SKM-1 (cell line): ENCODE measurements around the gene GABRB2.
A peak's percentile ranks its signal among the peaks of the same experiment; 100 is the strongest.
"Not testable (repeated sequence)": the region's sequence is repeated elsewhere in the genome, so short reads cannot be mapped to it uniquely, and the experiment has no call there.

ENCODE experiments used
- DNase-seq: peaks from one replicate; lab custom pipeline; 2025; ENCODE audit not compliant: unreplicated experiment; lab: John Stamatoyannopoulos, UW

Gene GABRB2

DNA sequence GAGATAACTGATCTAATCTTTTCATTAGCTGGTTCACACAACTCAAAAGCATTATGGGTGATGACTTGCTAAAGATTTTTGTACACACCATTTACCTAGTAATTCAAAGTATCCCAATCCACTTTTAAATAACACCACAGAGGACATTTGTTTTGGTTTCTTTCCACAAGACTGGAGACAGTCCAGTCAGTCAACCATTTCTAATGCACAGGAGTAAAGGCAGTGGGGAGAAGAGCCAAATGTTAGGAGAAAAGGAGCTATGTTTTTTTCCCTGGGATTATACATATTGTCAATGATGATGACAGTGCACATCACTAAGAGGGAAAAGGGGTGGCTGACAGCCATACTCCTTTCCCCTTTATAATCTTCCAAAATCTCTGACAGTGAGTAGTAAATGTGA lies 240.9 kb downstream of the GABRB2 start:
- DNase-seq, result no peak

- no peak for DNase-seq
These were observed 244.0 kb downstream of the GABRB2 start for GRCh38 chr5:161302559-161302958.

DNA sequence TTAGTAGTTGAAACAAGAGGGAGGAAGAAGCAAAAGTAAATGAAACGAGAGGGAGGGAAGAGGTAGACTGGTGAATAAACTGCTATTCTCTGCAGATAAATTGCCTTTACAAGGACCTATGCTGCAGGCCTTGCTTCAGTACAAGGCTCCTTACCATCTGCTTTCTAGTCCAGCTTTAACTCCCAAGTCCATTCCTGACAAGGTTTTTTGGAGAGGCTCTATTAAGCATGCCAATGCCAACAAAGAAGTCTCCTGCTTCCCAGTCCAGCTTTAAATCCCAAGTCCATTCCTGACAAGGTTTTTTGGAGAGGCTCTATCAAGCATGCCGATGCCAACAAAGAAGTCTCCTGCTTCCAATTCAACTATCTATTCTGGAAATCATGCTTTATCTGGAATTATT lies 244.9 kb downstream of the GABRB2 start:
- no peak for DNase-seq

- peak; percentile 5 for DNase-seq
These were observed 247.5 kb downstream of the GABRB2 start for GRCh38 chr5:161299053-161299452.

DNA sequence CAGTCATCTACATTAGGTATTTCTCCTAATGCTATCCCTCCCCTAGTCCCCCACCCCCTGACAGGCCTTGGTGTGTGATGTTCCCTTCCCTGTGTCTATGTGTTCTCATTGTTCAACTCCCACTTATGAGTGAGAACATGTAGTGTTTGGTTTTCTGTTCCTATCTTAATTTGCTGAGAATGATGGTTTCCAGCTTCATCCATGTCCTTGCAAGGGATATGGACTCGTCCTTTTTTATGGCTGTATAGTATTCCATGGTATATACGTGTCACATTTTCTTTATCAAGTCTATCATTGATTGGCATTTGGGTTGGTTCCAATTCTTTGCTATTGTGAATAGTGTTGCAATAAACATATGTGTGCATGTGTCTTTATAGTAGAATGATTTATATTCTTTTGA lies 249.1 kb downstream of the GABRB2 start:
- DNase-seq, result not testable (repeated sequence)

DNA sequence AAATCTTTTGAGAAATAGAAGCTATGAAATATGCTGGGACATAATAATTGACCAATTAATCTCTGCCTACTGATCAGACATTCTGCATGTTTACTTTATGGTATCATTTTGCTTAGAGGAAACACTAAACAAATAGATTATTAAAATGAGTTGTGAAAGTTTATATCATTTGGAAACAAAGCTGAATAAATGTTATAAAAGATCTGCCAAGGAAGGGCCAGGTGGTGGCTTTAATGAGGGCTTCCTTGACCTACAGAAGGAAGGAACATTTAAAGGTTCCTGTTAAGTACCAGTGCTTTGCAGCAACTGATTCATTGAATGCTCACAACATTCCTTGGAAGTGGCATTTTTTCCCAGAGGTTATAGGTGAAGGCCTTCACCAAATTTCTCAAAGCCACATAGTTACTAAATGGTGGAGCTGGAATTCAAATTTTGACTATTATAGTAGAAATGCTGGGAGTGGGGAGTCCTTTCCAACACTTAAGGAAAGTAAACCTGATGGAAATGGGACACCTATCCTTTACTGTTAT lies 250.7 kb downstream of the GABRB2 start:
- DNase-seq, result no peak

DNA sequence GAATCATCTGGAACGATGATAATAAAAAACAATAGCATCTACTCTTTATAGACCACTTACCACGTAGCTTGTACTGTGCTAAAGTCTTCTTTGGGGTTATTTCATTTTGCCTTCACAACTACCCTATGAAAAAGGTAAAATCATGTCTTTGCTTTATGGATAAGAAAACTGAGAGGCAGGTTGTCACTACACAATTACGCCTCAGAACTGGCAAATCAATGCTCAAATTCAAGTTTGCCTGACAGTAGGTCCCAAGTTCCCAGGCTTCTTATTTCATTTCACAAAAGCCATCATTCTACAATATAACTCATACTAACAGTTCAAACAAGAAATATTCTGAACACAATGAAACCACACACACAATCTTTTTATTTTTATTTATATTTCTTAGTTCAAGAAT lies 258.5 kb downstream of the GABRB2 start:
- DNase-seq, result no peak

DNA sequence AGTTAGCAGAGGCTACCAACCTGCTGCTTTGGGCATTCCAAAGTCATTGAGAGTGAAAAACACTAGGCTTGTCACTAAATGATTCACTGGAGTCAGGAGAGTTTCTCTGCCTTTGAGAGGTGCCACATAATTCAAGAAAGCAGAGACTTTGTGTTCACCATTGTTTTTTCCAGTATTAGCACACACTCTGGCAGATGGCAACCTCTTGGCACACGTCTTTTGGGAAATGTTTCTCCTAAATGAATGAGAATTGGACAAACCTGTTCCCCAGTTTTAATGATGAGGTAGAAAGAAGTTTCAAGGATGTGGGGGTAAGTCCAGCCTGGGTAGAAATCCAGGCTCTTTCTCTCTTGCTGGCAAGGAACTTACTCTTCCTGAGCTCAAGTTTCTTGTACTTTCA lies 259.1 kb downstream of the GABRB2 start:
- no peak for DNase-seq

DNA sequence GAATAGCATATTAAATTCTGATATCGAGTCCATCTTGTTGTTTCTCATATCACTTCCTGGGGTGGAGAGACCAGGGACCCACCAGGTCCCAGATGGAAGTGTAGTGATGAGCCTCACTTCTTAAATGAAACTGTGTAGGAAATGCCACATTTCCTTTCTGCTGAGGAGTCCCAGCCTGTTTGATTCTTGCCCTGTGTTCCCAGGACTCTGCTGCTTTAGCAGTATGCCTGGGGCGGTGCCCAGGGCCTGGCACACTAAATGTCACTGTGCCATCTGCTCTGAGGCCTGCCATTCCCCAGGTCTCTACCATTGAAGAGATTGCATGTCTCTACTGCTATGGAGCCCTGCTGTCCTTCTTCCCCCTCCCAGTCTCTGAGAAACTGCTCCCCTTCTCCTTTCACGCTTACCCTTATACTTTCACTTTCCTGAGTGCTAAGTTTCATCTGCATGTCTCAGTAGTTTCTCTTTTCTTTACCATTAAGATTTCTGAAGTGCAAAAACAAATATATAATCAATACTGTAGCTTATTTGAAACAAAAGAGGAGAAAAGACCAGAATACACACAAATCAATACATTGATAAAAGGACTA lies 260.4 kb downstream of the GABRB2 start:
- DNase-seq, result no peak

GRCh38 chr5:161284445-161284844 lies 262.1 kb downstream of the GABRB2 start:
- no peak for DNase-seq

DNA sequence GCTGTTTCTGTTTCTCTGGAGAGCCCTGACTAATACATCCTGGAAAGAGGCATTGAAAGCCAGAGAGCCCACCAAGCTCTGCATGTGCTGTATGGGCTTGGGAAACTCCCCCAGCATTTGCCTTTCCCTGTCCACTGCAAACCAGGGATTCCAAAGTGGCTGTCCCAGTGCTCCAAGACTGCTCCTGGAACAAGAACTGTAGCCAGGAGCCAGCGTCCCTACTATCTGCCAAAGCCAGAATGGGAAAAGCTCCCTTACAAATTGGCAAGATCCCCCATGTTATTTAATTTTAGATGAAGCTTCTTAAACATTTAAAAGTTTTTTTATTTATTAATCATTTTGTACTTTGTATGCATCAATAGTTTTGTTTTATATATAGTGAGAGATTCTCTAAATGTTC lies 263.2 kb downstream of the GABRB2 start:
- DNase-seq, result no peak

DNA sequence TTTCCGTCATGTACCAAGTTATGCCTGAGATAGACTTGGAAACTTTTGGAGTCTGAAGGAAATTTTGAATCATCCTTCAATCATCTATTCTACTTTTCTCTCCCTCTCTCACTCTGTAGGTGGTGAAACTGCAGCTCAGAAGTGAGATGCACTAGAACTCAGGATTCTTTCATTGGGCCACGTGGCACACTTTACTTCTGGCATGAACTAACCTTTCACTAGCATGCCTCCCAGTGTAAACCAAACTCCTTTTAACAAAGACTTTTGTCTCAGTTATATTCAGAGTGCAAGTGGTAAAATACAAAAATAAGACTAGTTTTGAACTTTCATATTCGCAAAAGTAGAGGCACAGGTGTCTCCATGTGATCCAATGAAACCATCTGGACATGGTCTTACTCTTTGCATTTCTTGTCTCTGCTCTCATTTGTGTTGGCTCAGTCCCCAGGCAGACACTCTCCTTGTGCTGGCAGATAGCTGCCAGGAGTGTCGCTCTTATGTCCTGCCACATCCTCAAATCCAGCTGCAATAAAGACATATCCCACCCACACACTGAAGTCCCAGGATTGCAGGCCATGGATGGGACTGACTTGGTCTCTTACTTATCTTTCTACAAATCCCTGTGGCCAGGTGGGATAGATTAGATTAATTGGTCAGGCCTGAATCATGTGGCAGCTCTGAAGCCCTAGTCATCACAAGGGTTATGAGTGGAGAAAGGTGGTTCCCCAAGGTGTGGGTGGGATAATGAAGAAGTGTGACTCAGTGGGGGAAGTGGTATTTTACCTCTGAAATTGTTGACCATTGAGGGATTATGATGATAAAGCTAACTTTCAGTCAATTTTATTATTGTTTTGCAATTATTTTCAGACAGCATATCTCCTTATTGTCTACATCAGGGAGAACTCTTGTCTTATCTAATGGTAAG lies 267.5 kb downstream of the GABRB2 start:
- no peak for DNase-seq

GRCh38 chr5:161277011-161277410 lies 269.5 kb downstream of the GABRB2 start:
- no peak for DNase-seq

DNA sequence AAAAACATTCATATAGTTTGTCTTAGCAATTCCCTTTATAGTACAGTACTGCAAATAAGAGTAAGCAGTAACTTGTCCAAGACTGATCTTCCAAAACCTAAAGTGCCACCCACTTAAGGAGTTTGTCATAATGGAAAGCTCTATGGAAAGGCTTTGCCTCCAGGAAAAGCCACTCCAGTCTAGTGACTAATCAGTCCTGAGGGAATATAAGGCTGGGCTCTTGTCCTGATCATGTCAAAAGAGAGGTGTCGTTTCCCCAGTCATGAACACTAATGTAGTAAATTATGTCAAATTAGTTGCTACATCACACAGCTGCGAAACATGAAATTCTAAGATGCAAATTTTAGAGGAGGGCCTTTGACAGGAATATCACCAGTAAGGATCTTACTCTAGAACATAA lies 271.6 kb downstream of the GABRB2 start:
- DNase-seq, result no peak

DNA sequence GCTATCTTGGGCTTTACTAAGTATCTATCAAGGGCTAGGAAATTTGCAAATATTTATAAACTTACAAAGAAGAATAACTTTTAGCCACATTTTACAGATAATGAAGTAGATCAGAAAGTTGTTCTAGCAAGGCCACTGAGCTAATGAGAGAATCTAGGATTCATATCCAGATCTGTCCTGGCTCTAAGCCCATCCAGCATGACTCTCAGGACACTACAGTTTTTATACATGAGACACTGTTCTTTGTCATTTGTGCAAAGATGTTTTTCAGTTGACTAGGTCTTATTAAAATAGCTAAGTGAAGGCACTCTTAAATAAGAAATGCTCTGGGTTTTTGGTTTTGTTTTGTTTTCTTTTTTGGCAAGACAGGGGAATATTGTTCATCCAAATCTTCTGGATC lies 273.1 kb downstream of the GABRB2 start:
- DNase-seq, result no peak

DNA sequence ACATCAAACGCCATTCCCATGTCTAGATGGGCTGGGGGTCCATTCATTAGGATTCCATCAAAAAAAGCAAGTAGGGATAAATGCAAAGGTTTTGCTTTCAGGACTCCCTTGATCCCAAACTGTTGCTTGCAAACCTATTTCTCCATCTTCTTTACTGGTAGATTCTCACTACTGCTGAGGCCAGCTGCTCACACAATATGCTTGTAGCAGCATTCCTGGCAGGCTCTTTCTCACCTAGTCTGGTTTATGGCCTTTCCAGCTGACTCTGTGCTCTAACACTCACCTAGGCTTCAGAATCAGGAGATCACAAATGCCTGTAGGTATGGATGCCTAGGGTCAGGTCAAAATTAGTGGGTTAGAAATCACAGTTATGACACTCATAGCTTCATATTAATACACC lies 274.7 kb downstream of the GABRB2 start:
- DNase-seq, result no peak

DNA sequence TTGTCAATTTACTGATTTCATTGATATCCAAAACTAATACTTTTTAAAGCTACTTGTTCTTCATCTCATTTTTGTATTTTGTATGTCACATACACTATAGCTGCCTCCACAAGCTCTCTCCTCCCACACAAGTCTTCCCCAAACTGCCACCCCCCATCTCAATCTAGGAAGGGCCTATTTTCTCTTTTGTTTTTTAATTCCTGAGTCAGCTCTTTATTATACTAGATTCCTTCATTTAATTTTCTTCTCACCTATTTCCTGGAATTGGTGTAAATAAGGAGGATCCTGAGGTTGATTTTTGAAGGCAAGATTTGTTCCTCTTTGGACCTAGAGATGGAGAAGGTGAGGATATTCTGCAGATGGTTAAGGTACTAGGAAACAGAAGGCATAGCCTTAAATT lies 277.4 kb downstream of the GABRB2 start:
- DNase-seq, result no peak

DNA sequence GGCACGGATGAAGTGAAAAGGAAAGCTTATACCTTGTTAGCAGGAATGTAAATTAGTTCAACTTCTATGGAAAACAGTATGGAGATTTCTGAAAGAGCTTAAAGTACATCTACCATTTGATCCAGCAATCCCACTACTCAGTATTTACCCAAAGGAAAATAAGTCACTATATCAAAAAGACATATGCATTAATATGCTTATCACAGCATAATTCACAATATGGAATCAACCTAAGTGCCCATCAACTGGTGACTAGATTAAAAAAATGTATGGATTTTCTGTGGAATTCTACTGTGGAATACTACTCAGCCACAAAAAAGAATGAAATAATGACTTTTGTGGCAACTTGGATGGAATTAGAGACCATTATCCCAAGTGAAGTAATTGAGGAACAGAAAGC lies 279.6 kb downstream of the GABRB2 start:
- no peak for DNase-seq

- DNase-seq, result no peak
These were observed 281.5 kb downstream of the GABRB2 start for GRCh38 chr5:161265006-161265405.

GRCh38 chr5:161263191-161263590 lies 283.3 kb downstream of the GABRB2 start:
- no peak for DNase-seq

DNA sequence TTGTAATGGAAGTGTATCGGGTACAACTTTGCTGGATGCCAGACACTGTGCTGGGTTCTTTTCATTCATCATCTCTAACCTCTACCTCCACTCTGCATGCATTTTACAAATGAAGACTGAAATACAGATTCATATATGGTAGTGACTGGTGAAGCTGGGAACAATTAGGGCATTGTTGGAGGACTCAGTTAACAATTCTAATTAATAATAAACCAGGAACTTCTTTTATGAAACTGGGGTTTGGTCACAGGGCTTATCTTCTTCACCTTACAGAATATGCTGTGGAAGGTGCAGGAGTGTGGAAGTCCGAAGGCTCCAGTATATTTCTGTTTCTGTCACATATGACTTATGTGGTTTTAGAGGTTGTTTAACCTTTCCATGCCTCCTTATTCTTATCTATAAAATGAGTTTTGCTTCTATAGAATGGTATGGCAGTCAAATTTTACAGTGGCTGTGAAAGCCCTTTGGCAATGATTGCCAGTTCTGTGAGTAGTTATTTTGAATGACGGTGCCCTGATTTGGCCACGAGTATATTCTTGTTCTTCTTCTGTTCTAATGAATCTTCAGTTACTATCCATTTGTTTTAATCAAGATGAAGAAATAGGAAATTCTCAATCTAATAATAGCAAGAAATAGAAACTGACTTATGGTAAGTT lies 284.7 kb downstream of the GABRB2 start:
- no peak for DNase-seq

- DNase-seq, result no peak
These were observed 288.1 kb downstream of the GABRB2 start for GRCh38 chr5:161258438-161258837.
